Measurements from ENCODE around the gene MUS81. TPM values are rescaled to one million over a fixed set of nuclear protein-coding genes. Genes with fewer than 3 reads are reported as not detected.
A peak's percentile ranks its signal among the peaks of the same experiment; 100 is the strongest.

MUS81 gene
- total and polyA plus RNA-seq, 2 of the 13 experiments (the other 11 are each of a cell fraction or from before 2014, with no cell fraction given) = 25.6 to 30.2 TPM

GRCh38 chr11:65850217-65851082 is 9.8 kb upstream of the MUS81 start:
- 55% methylated on average over 8 of the region's 20 CpGs for whole genome bisulfite sequencing (ENCODE audit: low lambda C conversion rate)
- CTCF ChIA-PET (ENCODE audit: low intra/inter-chr PET ratio, low total read pairs) = no interaction called here
- no peak overlapping the region for H3K27ac ChIP-seq (ENCODE audit: extremely low read length, insufficient read depth, low read length)
- H3K9me3 ChIP-seq (ENCODE audit: low read length) = 0 out of 2 replicates have a peak, but pooled peaks cover 4% of the 10 kb centered on the region
- H3K27me3 ChIP-seq (ENCODE audit: control insufficient read depth in 1 of 2, insufficient read depth in 2 of 2, low read length in 2 of 2) = no peaks in the 10 kb centered on the region
- H3K4me2 ChIP-seq (ENCODE audit: low read depth, low read length) = peak overlapping the region; percentile 60
- H3K36me3 ChIP-seq (replicated peaks in 1 of 2; ENCODE audit: control insufficient read depth in 1 of 2, insufficient read depth in 2 of 2, low read length in 2 of 2) = peaks cover 10 to 25% of the 10 kb centered on the region in 2 experiments
- H3K9ac ChIP-seq (ENCODE audit: insufficient read depth, low read depth, low read length) = no peak overlapping the region
- no peak overlapping the region for H2AFZ ChIP-seq (ENCODE audit: low read length)
- FAIRE-seq (no peak), ATAC-seq (peak; percentile 23), DNase-seq (ENCODE audit: low spot score) (no peak)
- H3K4me1 ChIP-seq (ENCODE audit: insufficient read depth, low read length) = peaks cover 61% of the 10 kb centered on the region
- peak overlapping the region in 1 of 3 experiments; percentile 51; a peak in 1 of 6 replicates for H3K4me3 ChIP-seq (replicated peaks in 1 of 3; ENCODE audit: insufficient read depth in 1 of 3, low read depth in 2 of 3, low read length in 3 of 3)
- in situ Hi-C loops (cut with HindIII; ENCODE audit: extremely low pct_ligation_motif_present, low pct_unique_long_range_greater_than_20kb) = loop anchor here (10.0 kb wide), 1 partner anchor 296 kb away; the partner anchor contains the start of gene LTBP3
- BruUV-seq (replicated peaks) = no TSS peak
- POLR2A ChIA-PET = interaction anchor here (0.5 to 4.1 kb wide), 8 partner anchors 7 to 130 kb away, joined by 3 to 21 read pairs (median 6); partner anchors contain the start of genes CFL1, FIBP, MUS81 and RNASEH2C
- intact Hi-C loops (cut with micrococcal nuclease; ENCODE audit: unreplicated experiment) = no loop called here
- H4K20me1 ChIP-seq (ENCODE audit: insufficient read depth, low read length) = peaks cover 28% of the 10 kb centered on the region
- H3K79me2 ChIP-seq (ENCODE audit: insufficient read depth, low read length) = no peaks in the 10 kb centered on the region
- TF ChIP-seq HNF1B (CRISPR knock-in tag; IDR thresholded peaks at IDR 0.05) = 0 out of 2 replicates have a peak, but pooled peaks have one; percentile 10
- no peak for TF ChIP-seq ZMYM2 (CRISPR knock-in tag; IDR thresholded peaks at IDR 0.05)
- no peak for TF ChIP-seq ZBTB40 (IDR thresholded peaks at IDR 0.05)
- 0 out of 2 replicates have a peak, but pooled peaks have one; percentile 2 for TF ChIP-seq ZBTB40 (CRISPR knock-in tag; IDR thresholded peaks at IDR 0.05)
- no peak for TF ChIP-seq TBL1XR1 (IDR thresholded peaks at IDR 0.05; ENCODE audit: borderline replicate concordance, low read length, partially characterized antibody)
- no peak for TF ChIP-seq CREM (IDR thresholded peaks at IDR 0.05)
- TF ChIP-seq CREM (CRISPR knock-in tag; IDR thresholded peaks at IDR 0.05) = no peak
- TF ChIP-seq NR2C2 (CRISPR knock-in tag; IDR thresholded peaks at IDR 0.05; ENCODE audit: borderline replicate concordance) = peak; percentile 56; the same call in 1 of the 2 replicates
- TF ChIP-seq POLR2G (IDR thresholded peaks at IDR 0.05; ENCODE audit: low read depth, low read length) = peak; percentile 27; the same call in 1 of the 2 replicates
- peak; percentile 61 for TF ChIP-seq AGO1 (IDR thresholded peaks at IDR 0.05; ENCODE audit: low read depth, low read length, poor library complexity, severe bottlenecking)

Data from HepG2 (cell line).